ENCODE measurements around the gene TAAR9. TPM values are rescaled to one million over a fixed set of nuclear protein-coding genes. Genes with fewer than 3 reads are reported as not detected.

The TAAR9 gene
- not detected in 3 replicates for total RNA-seq
- long read RNA-seq, result 0 reads

- H3K27ac Mint-ChIP-seq (ENCODE audit: unreplicated experiment), result no peak within 1 kb of the TSS
- H3K36me3 Mint-ChIP-seq (ENCODE audit: low read depth), result peaks cover 1% of the 10 kb centered on the region
- H3K4me3 Mint-ChIP-seq (ENCODE audit: unreplicated experiment), result no peak within 1 kb of the TSS
- no peak for TF ChIP-seq CTCF (IDR thresholded peaks at IDR 0.05)
- no peaks in the 10 kb centered on the region for H3K4me1 Mint-ChIP-seq (ENCODE audit: low read depth)
- H3K27me3 Mint-ChIP-seq (ENCODE audit: low read depth), result peaks cover 39% of the 10 kb centered on the region
- no peak for DNase-seq (ENCODE audit: low spot score)
- peaks cover 10% of the 10 kb centered on the region for H3K9me3 Mint-ChIP-seq (ENCODE audit: low read depth)
Observed at GRCh38 chr6:132537977-132538376, at the start of gene TAAR9. TSS of gene TAAR9 (plus strand) at chr6:132538277. CDS start at chr6:132538290, 13 bp downstream.

GRCh38 chr6:132489376-132489775 is 48.7 kb upstream of the TAAR9 start:
- TF ChIP-seq CTCF (IDR thresholded peaks at IDR 0.05), result no peak
- no peak overlapping the region for H3K27ac Mint-ChIP-seq (ENCODE audit: unreplicated experiment)
- H3K27me3 Mint-ChIP-seq (ENCODE audit: low read depth), result no peaks in the 10 kb centered on the region

DNA sequence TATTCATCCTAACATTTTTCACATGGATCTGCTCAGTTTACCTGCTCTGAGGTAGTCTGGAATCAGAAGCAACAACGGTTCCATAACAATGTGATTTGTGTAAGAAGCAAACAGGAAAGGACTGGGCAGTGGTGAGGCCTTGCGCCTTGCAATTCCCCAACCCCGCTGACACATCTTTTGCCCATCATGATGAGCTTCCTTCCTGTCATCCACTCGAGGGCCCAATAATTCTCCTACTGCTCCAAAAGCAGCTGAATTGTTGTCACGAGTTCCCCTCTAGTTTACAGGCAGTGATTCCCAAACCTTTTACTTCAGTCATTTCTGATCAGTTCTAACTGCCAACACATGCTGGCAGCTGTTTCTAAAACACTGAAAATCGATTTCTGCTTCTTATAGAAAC is 48.1 kb upstream of the TAAR9 start:
- no peak for TF ChIP-seq CTCF (IDR thresholded peaks at IDR 0.05)
- no peak for DNase-seq (ENCODE audit: low spot score)
- Mint-ChIP-seq H3K27ac (ENCODE audit: unreplicated experiment) (no peak overlapping the region), H3K9me3 (ENCODE audit: low read depth) (peaks cover 3% of the 10 kb centered on the region), H3K36me3 (ENCODE audit: low read depth) (peaks cover 10% of the 10 kb centered on the region), H3K4me1 (ENCODE audit: low read depth) (peaks cover 4% of the 10 kb centered on the region), H3K4me3 (ENCODE audit: unreplicated experiment) (no peak overlapping the region), H3K27me3 (ENCODE audit: low read depth) (no peaks in the 10 kb centered on the region)

More at GRCh38 chr6:132489376-132489775, 48.7 kb upstream of the TAAR9 start:
- DNase-seq (ENCODE audit: low spot score), result no peak
- H3K9me3 Mint-ChIP-seq (ENCODE audit: low read depth), result peaks cover 3% of the 10 kb centered on the region
- H3K36me3 Mint-ChIP-seq (ENCODE audit: low read depth), result peaks cover 5% of the 10 kb centered on the region
- H3K4me3 Mint-ChIP-seq (ENCODE audit: unreplicated experiment), result no peak overlapping the region
- H3K4me1 Mint-ChIP-seq (ENCODE audit: low read depth), result peaks cover 4% of the 10 kb centered on the region

GRCh38 chr6:132490478-132491204 is 47.4 kb upstream of the TAAR9 start:
- Mint-ChIP-seq H3K27me3 (ENCODE audit: low read depth) (no peaks in the 10 kb centered on the region), H3K4me1 (ENCODE audit: low read depth) (peaks cover 6% of the 10 kb centered on the region), H3K4me3 (ENCODE audit: unreplicated experiment) (no peak overlapping the region), H3K9me3 (ENCODE audit: low read depth) (peaks cover 3% of the 10 kb centered on the region), H3K36me3 (ENCODE audit: low read depth) (peaks cover 10% of the 10 kb centered on the region), H3K27ac (ENCODE audit: unreplicated experiment) (no peak overlapping the region)
- no peak for DNase-seq (ENCODE audit: low spot score)
- TF ChIP-seq CTCF (IDR thresholded peaks at IDR 0.05), result no peak

GRCh38 chr6:132491303-132491702 is 46.8 kb upstream of the TAAR9 start:
- Mint-ChIP-seq H3K36me3 (ENCODE audit: low read depth) (peaks cover 10% of the 10 kb centered on the region), H3K4me1 (ENCODE audit: low read depth) (peaks cover 7% of the 10 kb centered on the region), H3K27ac (ENCODE audit: unreplicated experiment) (no peak overlapping the region), H3K27me3 (ENCODE audit: low read depth) (no peaks in the 10 kb centered on the region), H3K9me3 (ENCODE audit: low read depth) (peaks cover 3% of the 10 kb centered on the region), H3K4me3 (ENCODE audit: unreplicated experiment) (no peak overlapping the region)
- no peak for TF ChIP-seq CTCF (IDR thresholded peaks at IDR 0.05)
- no peak for DNase-seq (ENCODE audit: low spot score)
